K562 (cell line): ENCODE measurements around the gene KCNF1. TPM values are rescaled to one million over a fixed set of nuclear protein-coding genes. Genes with fewer than 3 reads are reported as not detected.

Experiments
- ATAC-seq: fragments of 200-7000 bp; cut with Tn5 transposase; 3 replicates; pipeline ENCODE4 v1.9.1; 2020; ENCODE audit warnings: moderate library complexity
- BruUV-seq: library from RNA; stranded (reverse); fragments of 400-500 nt; replicated peaks from 2 replicates; lab custom pipeline; 2021; lab: Mats Ljungman, UMichigan
- CTCF ChIA-PET: fragments of 300-600 bp; formaldehyde crosslinking; extraction: SDS; loops from one replicate; lab custom pipeline; 2021; ENCODE audit warnings: low intra/inter-chr PET ratio; lab: Yijun Ruan, JAX
- POLR2A ChIA-PET: fragments of 300-600, 350-650 bp; sonication (Branson Sonifier 250); formaldehyde crosslinking; extraction: SDS; loops from one replicate; lab custom pipeline; 2021; ENCODE audit warnings: antibody characterized with exemption, inconsistent platforms; lab: Yijun Ruan, JAX
- DNase-seq, 4 experiments: peaks; one replicate each; pipeline versions ENCODE4 v3.0.0 to v3.0.0-alpha.2; 2011 to 2018; ENCODE audit warnings: low spot score in 3 of 4, mixed read lengths in 3 of 4; ENCODE audit errors: extremely low read depth in 1 of 4
- FAIRE-seq: peaks from 2 replicates; lab custom pipeline; 2011; peaks lifted over from hg19 to GRCh38; lab: Jason Lieb, UNC
- H2AFZ ChIP-seq: 2 replicates; pipeline ENCODE4 v1.6.0; 2011; ENCODE audit warnings: low read depth, low read length, control low read depth, inconsistent platforms
- H3K27ac ChIP-seq: fragments of 200-600 bp; 3 replicates; pipeline ENCODE4 v1.8.0; 2011; ENCODE audit warnings: low read depth, mild to moderate bottlenecking, control low read depth, inconsistent platforms, low read length, moderate library complexity, mixed read lengths; ENCODE audit errors: extremely low read depth
- H3K27me3 ChIP-seq, 2 experiments: fragments of 300-600 bp in 1 of 2; 2 replicates in 1 of 2; 3 replicates in 1 of 2; pipeline versions ENCODE4 v1.6.0 to v1.8.0; 2011; ENCODE audit warnings: inconsistent platforms in 2 of 2, low read length in 2 of 2, mild to moderate bottlenecking in 1 of 2, mixed read lengths in 1 of 2, moderate library complexity in 1 of 2; ENCODE audit not compliant: control insufficient read depth in 2 of 2, insufficient read depth in 2 of 2
- H3K36me3 ChIP-seq: fragments of 300-600 bp; 3 replicates; pipeline ENCODE4 v1.8.0; 2011; ENCODE audit warnings: mild to moderate bottlenecking, low read length, inconsistent platforms; ENCODE audit not compliant: control insufficient read depth, insufficient read depth
- H3K4me1 ChIP-seq, 2 experiments: fragments of 200-600 bp in 1 of 2; replicated peaks in 1 of 2; 2 replicates in 1 of 2; 3 replicates in 1 of 2; pipeline versions ENCODE4 v1.5.1 to v1.8.0; 2011; ENCODE audit warnings: inconsistent platforms in 2 of 2, low read length in 2 of 2, mild to moderate bottlenecking in 1 of 2, mixed read lengths in 1 of 2, moderate library complexity in 1 of 2; ENCODE audit not compliant: control insufficient read depth in 2 of 2, insufficient read depth in 2 of 2
- H3K4me2 ChIP-seq: 2 replicates; pipeline ENCODE4 v1.6.1; 2011; ENCODE audit warnings: low read length, control low read depth, inconsistent platforms, mixed read lengths; ENCODE audit not compliant: insufficient read depth
- H3K4me3 ChIP-seq: fragments of 200-600 bp; sonication (generic), shearing (Covaris generic); 2 replicates; pipeline ENCODE4 v1.5.1; 2016; ENCODE audit warnings: control low read depth, inconsistent platforms
- H3K79me2 ChIP-seq: fragments of 200-600 bp; 3 replicates; pipeline ENCODE4 v1.8.0; 2011; ENCODE audit warnings: low read length, inconsistent platforms; ENCODE audit not compliant: control insufficient read depth, insufficient read depth
- H3K9ac ChIP-seq, 2 experiments: 2 replicates each; pipeline versions ENCODE4 v1.6.0 to v1.6.1; 2011; ENCODE audit warnings: low read depth in 2 of 2, low read length in 2 of 2, control low read depth in 1 of 2, inconsistent platforms in 1 of 2, mild to moderate bottlenecking in 1 of 2, mixed read lengths in 1 of 2; ENCODE audit not compliant: insufficient read depth in 1 of 2
- H3K9me1 ChIP-seq: one replicate; pipeline ENCODE4 v1.6.0; 2011; ENCODE audit warnings: inconsistent platforms, mild to moderate bottlenecking, low read length, moderate library complexity; ENCODE audit not compliant: control insufficient read depth, insufficient read depth
- H3K9me3 ChIP-seq: replicated peaks from 2 replicates; pipeline ENCODE4 v1.5.1; 2011; ENCODE audit warnings: low read depth, low read length, inconsistent platforms; ENCODE audit not compliant: control insufficient read depth, insufficient read depth
- H4K20me1 ChIP-seq: replicated peaks from 2 replicates; pipeline ENCODE4 v1.6.1; 2011; ENCODE audit warnings: low read length, inconsistent platforms, mixed read lengths; ENCODE audit not compliant: control insufficient read depth, insufficient read depth
- ASH1L ChIP-seq: fragments of 450-650 bp; IDR thresholded peaks from 2 replicates; pipeline ENCODE4 v1.6.1; 2018; ENCODE audit warnings: borderline replicate concordance, mild to moderate bottlenecking, low read depth; ENCODE audit not compliant: partially characterized antibody
- COPS2 ChIP-seq: fragments of 450-650 bp; conservative IDR thresholded peaks from 2 replicates; pipeline ENCODE4 v1.6.1; 2016; ENCODE audit warnings: mild to moderate bottlenecking, moderate library complexity
- GABPA ChIP-seq: fragments of 200-800 bp; sonication (Bioruptor generic); conservative IDR thresholded peaks from 2 replicates; pipeline ENCODE4 v1.6.1; 2016; ENCODE audit warnings: low read depth, missing genetic modification characterization, missing compliant biosample characterization
- NCOA1 ChIP-seq: fragments of 450-650 bp; IDR thresholded peaks from 2 replicates; pipeline ENCODE4 v1.6.1; 2016; ENCODE audit warnings: low read depth
- PURB ChIP-seq: sonication (generic); formaldehyde crosslinking; IDR thresholded peaks from 2 replicates; pipeline ENCODE4 v1.9.0; 2021; ENCODE audit warnings: low read depth, mild to moderate bottlenecking, missing genetic modification reagents
- RBM22 ChIP-seq: fragments of 200-400 bp; formaldehyde crosslinking; IDR thresholded peaks from 2 replicates; pipeline ENCODE4 v1.6.1; 2018; ENCODE audit warnings: low read length, low read depth; ENCODE audit not compliant: poor library complexity, severe bottlenecking
- ZBTB17 ChIP-seq: fragments of 450-650 bp; formaldehyde crosslinking; IDR thresholded peaks from 2 replicates; pipeline ENCODE4 v1.4.0; 2020; ENCODE audit warnings: mild to moderate bottlenecking
- ZNF239 ChIP-seq: fragments of 250-450 bp; sonication (Bioruptor Pico); IDR thresholded peaks from 2 replicates; pipeline ENCODE4 v1.4.0; 2020; ENCODE audit warnings: mild to moderate bottlenecking
- ZNF584 ChIP-seq: fragments of 200-800 bp; sonication (Bioruptor generic); IDR thresholded peaks from 2 replicates; pipeline ENCODE4 v1.6.1; 2016; ENCODE audit warnings: low read depth, mild to moderate bottlenecking, missing genetic modification characterization, missing compliant biosample characterization
- ZNF766 ChIP-seq: fragments of 200-800 bp; sonication (Bioruptor generic); conservative IDR thresholded peaks from 2 replicates; pipeline ENCODE4 v1.6.1; 2016; ENCODE audit warnings: missing genetic modification characterization, missing compliant biosample characterization
- WGBS: fragments of 100-300 bp; shearing (Covaris generic); methylation state at CpG from one replicate; pipeline ENCODE4 v1.1.6; 2016; ENCODE audit warnings: low coverage, mixed read lengths; ENCODE audit not compliant: insufficient coverage; ENCODE audit errors: missing lambda C conversion rate; 5-methylcytosine and 5-hydroxymethylcytosine counted together
- in situ Hi-C: fragments of 300-500 bp; cut with MboI; formaldehyde crosslinking; loops from 4 replicates; pipeline ENCODE4 v1.15.0; 2018; ENCODE audit warnings: inconsistent platforms, mixed read lengths
- intact Hi-C: fragments of 100-400 bp; cut with micrococcal nuclease; formaldehyde crosslinking; loops from 2 replicates; pipeline ENCODE4 v1.14.2; 2022
- polyA plus RNA-seq, 8 experiments: library from polyadenylated mRNA; depleted of rRNA in 4 of 8; stranded (reverse) in 5 of 8; unstranded in 3 of 8; fragments of >200 nt; fragmentation: Nextera tagmentation in 2 of 8; fragmentation: Illumina TruSeq in 1 of 8; extraction: Ambion mirVana in 2 of 8; extraction: Trizol in 1 of 8; gene quantifications; 2 replicates each; pipeline versions ENCODE4 v1.2.1 to v1.2.3, GENCODE V29; 2011 to 2014; ENCODE audit warnings: inconsistent platforms in 1 of 8, missing spikeins in 1 of 8
- total RNA-seq, 7 experiments: library from RNA; depleted of rRNA in 6 of 7; stranded (reverse); fragments of >200 nt in 6 of 7; fragmentation: Illumina TruSeq in 2 of 7; extraction: Trizol in 2 of 7; gene quantifications; 2 replicates each; pipeline versions ENCODE4 v1.2.1 to v1.2.3, GENCODE V29; 2011 to 2021; ENCODE audit warnings: low replicate concordance in 1 of 7
- TF ChIP-seq, protein P1 (sequence below): sonication (generic); formaldehyde crosslinking; IDR thresholded peaks from 2 replicates; pipeline ENCODE4 v1.8.0; 2022; ENCODE audit warnings: missing genetic modification reagents, mild to moderate bottlenecking, borderline replicate concordance
- TF ChIP-seq, protein P2 (sequence below): fragments of 250-450 bp; sonication (Bioruptor Pico); IDR thresholded peaks from 2 replicates; pipeline ENCODE4 v1.8.0; 2021; ENCODE audit warnings: moderate library complexity, mild to moderate bottlenecking, inconsistent platforms
- TF ChIP-seq, protein P3 (sequence below), 2 experiments: fragments of 250-450 bp in 1 of 2; fragments of 450-650 bp in 1 of 2; sonication (Bioruptor Pico) in 1 of 2; IDR thresholded peaks; 2 replicates each; pipeline versions ENCODE4 v1.6.1 to v1.8.0; 2016 to 2021; ENCODE audit warnings: mild to moderate bottlenecking in 2 of 2, moderate library complexity in 2 of 2, missing compliant biosample characterization in 1 of 2, missing genetic modification characterization in 1 of 2
- TF ChIP-seq, protein P4 (sequence below): sonication (generic); formaldehyde crosslinking; IDR thresholded peaks from 2 replicates; pipeline ENCODE4 v1.8.1; 2022; ENCODE audit warnings: missing genetic modification reagents
- TF ChIP-seq, protein P5 (sequence below): sonication (generic); formaldehyde crosslinking; IDR thresholded peaks from 2 replicates; pipeline ENCODE4 v1.8.1; 2022; ENCODE audit warnings: missing genetic modification reagents

Gene KCNF1
- total and polyA plus RNA-seq, 9 of the 15 experiments (the other 6 are each of a cell fraction or from before 2014, with no cell fraction given) = not detected

DNA sequence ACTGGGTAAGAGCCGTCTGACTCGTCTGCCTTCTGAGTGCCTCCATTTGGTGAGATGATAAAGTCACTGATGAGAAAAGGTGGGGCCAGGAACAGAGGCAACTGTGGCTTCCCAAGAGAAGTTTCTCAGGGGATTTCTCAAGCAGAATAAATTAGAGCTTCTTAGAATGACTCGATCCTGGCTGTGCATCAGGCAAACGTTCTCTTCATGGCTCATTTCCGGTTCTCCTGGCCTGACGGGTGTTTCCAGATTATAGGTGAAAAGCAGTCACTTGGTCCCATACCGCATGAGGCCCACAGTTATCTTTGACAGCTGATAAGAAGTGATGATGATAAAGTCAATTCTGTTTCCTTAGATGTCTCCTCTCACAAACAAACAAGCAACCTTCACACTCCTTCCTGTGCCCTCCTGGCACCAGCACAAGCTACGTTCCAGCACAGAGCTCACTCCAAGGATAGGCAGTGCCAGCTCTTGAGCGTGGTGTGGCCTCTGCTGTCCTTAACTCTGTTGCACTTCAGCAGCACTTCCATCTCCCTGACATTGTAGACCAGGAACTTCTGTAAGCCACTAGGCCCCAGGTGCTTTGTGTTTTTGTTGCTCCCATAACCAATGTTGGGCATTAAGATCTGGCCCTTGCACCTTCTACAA lies 37.8 kb upstream of the KCNF1 start (continued):
- TF ChIP-seq RBM22 = no peak
- TF ChIP-seq ZBTB17 (CRISPR knock-in tag) = no peak
- TF ChIP-seq, protein P1, sequence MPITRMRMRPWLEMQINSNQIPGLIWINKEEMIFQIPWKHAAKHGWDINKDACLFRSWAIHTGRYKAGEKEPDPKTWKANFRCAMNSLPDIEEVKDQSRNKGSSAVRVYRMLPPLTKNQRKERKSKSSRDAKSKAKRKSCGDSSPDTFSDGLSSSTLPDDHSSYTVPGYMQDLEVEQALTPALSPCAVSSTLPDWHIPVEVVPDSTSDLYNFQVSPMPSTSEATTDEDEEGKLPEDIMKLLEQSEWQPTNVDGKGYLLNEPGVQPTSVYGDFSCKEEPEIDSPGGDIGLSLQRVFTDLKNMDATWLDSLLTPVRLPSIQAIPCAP (CRISPR knock-in tag) = no peak
- TF ChIP-seq, protein P2, sequence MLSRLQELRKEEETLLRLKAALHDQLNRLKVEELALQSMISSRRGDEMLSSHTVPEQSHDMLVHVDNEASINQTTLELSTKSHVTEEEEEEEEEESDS (CRISPR knock-in tag) = no peak

DNA sequence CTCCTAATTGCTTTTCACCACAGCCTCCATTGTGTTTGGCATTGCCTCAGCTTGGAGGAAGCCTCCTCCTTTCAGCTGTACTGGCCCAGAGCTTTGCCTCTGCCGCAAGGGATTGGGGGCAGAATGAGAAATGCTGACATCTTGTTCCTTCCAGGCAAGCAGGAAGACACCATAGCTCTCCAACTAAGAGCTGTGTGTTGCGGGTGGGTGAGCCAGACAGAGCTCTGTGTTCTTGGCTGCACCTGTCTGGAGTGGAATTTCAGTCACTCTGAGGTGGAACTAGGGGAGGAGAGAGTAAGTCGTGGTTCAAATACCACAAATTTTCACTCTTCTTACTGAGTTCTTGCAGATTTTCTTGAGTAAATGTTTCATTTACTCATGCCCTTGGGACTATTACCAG lies 36.6 kb upstream of the KCNF1 start:
- 0% methylated on average over 3 of the region's 3 CpGs for WGBS
- H3K79me2 ChIP-seq = no peaks in the 10 kb centered on the region
- ChIA-PET CTCF (no interaction called here), POLR2A (interaction anchor here (0.6 to 1.7 kb wide), 2 partner anchors 11 to 52 kb away, joined by 3 to 5 read pairs; no protein-coding TSS in a partner anchor)
- no peak overlapping the region for H3K9ac ChIP-seq
- H2AFZ ChIP-seq = no peak overlapping the region
- H3K4me2 ChIP-seq = no peak overlapping the region
- intact Hi-C loops = no loop called here
- in situ Hi-C loops = no loop called here
- H3K36me3 ChIP-seq = no peaks in the 10 kb centered on the region
- no peaks in the 10 kb centered on the region; a peak in 1 of 5 replicates for H3K4me1 ChIP-seq
- H3K9me1 ChIP-seq = no peaks in the 10 kb centered on the region
- no peaks in the 10 kb centered on the region; the same call in 1 of the 2 replicates for H3K9me3 ChIP-seq
- ATAC-seq (no peak), FAIRE-seq (no peak), DNase-seq (no peak)
- H3K27ac ChIP-seq = no peak overlapping the region
- H4K20me1 ChIP-seq = no peaks in the 10 kb centered on the region
- H3K27me3 ChIP-seq = peaks cover 12 to 33% of the 10 kb centered on the region in 2 experiments; a peak in 4 of 5 replicates
- BruUV-seq = no TSS peak
- H3K4me3 ChIP-seq = no peak overlapping the region
- TF ChIP-seq COPS2 = no peak
- no peak for TF ChIP-seq ZNF766 (CRISPR knock-in tag)
- TF ChIP-seq, protein P3, sequence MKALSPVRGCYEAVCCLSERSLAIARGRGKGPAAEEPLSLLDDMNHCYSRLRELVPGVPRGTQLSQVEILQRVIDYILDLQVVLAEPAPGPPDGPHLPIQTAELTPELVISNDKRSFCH (CRISPR knock-in tag; IDR thresholded peaks at IDR 0.05) = no peak
- TF ChIP-seq, protein P3 (tag; IDR thresholded peaks at IDR 0.05) = no peak
- TF ChIP-seq, protein P4, sequence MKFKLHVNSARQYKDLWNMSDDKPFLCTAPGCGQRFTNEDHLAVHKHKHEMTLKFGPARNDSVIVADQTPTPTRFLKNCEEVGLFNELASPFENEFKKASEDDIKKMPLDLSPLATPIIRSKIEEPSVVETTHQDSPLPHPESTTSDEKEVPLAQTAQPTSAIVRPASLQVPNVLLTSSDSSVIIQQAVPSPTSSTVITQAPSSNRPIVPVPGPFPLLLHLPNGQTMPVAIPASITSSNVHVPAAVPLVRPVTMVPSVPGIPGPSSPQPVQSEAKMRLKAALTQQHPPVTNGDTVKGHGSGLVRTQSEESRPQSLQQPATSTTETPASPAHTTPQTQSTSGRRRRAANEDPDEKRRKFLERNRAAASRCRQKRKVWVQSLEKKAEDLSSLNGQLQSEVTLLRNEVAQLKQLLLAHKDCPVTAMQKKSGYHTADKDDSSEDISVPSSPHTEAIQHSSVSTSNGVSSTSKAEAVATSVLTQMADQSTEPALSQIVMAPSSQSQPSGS = no peak
- no peak for TF ChIP-seq ZNF239 (CRISPR knock-in tag)
- TF ChIP-seq NCOA1 = no peak
- TF ChIP-seq, protein P5, sequence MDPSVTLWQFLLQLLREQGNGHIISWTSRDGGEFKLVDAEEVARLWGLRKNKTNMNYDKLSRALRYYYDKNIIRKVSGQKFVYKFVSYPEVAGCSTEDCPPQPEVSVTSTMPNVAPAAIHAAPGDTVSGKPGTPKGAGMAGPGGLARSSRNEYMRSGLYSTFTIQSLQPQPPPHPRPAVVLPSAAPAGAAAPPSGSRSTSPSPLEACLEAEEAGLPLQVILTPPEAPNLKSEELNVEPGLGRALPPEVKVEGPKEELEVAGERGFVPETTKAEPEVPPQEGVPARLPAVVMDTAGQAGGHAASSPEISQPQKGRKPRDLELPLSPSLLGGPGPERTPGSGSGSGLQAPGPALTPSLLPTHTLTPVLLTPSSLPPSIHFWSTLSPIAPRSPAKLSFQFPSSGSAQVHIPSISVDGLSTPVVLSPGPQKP = no peak
- TF ChIP-seq PURB = no peak
- TF ChIP-seq ASH1L = no peak
- no peak for TF ChIP-seq ZNF584
- no peak for TF ChIP-seq GABPA (tag)
